GM12873 (cell line): Measurements from ENCODE around the gene CMSS1.

Experiments used
- CTCF ChIP-seq: IDR thresholded peaks from 2 replicates; pipeline ENCODE4 v1.5.1; 2012; ENCODE audit warnings: low read depth, mild to moderate bottlenecking, moderate library complexity, low read length, control low read depth; ENCODE audit not compliant: insufficient read depth; ENCODE audit errors: missing control alignments

The CMSS1 gene

GRCh38 chr3:99817047-99817436 is 620 bp upstream of the CMSS1 start:
- no peak for TF ChIP-seq CTCF

- TF ChIP-seq CTCF = no peak
Measured at GRCh38 chr3:99818818-99819217, 1.2 kb downstream of the CMSS1 start.

- TF ChIP-seq CTCF = no peak
Measured at GRCh38 chr3:99823723-99824711, 6.4 kb downstream of the CMSS1 start.

- TF ChIP-seq CTCF = no peak
Measured at GRCh38 chr3:99825004-99825640, 7.5 kb downstream of the CMSS1 start.

- no peak for TF ChIP-seq CTCF
Measured at GRCh38 chr3:99829844-99830243, 12.2 kb downstream of the CMSS1 start.

GRCh38 chr3:99833617-99834205 is 16.0 kb downstream of the CMSS1 start:
- TF ChIP-seq CTCF = no peak

- no peak for TF ChIP-seq CTCF
Measured at GRCh38 chr3:99834211-99834957, 16.7 kb downstream of the CMSS1 start.
